HG02763 (cell line): Measurements from ENCODE around the gene APOD.

Source experiments
- ATAC-seq: cut with Tn5 transposase; IDR thresholded peaks from one replicate; pipeline ENCODE4 v1.9.1; 2021; ENCODE audit warnings: mild to moderate bottlenecking, moderate library complexity; ENCODE audit not compliant: unreplicated experiment

The APOD gene

DNA sequence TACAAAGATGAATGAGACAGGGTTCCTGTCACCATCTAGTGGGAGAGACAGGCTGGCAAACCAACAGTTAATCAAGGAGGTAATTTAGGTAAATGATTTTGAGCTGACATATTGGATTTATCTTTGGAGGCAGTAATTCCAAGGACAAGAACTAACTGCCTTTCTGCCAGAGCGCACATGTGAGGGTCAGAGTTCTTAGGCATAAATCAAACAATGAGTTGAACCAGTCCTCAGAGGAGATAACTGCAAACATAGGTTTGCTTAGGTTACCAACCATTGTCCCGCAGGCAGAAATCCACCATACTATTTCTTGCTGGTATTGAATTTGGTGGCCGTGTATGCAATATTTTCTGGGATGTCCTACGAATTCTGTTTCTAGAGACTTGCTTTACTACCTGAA lies 26.4 kb downstream of the APOD start:
- no peak for ATAC-seq

DNA sequence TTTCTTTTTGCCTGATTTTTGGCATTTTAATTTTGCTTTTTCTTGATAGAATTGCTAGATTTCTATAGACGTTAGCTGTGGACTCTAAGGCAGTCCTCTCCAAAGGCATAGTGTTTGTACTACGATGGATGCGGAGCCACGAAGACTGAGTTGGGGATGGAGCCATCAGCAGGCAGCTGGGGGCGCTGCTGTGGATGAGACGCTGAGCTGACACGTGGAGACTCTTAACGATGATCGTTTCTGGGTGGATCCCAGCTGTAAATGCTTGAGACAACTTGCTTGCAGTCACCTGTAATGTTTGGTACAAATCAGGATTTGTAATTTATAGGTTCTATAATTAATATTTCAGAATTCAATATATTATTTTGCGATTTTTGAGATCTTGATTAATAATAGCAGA lies 27.4 kb downstream of the APOD start:
- ATAC-seq = no peak

DNA sequence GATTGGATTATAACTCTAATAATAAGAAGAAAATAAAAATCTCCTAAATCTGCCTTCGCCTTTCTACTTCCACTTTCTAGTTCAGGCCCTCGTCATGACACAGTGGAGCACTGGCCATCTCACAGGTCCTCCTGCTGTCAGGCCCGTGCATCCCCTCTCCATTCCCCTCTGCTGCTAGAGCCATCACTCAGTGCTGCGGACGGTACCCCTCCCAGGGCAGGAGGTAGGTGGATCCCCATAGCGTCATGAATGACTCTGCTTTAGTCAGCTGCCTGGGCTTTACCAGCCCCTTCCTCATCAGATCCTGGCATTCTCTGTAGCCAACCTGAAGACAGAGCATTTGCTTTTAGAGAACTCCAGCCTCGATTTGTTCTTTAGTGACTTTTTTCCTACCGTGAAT lies 28.6 kb downstream of the APOD start:
- ATAC-seq = no peak

DNA sequence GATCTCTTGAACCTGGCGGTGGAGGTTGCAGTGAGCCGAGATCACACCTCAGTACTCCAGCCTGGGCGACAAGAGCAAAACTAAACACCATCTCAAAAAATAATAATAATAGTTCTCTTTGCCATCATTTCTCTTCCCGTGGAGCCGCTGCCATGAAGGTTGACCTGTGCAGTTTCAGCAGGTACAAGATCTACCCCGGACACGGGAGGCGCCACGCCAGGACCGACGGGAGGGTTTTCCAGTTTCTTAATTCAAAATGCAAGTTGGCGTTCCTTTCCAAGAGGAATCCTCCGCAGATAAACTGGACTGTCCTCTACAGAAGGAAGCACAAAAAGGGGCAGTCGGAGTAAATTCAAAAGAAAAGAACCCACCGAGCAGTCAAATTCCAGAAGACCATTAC lies 29.3 kb downstream of the APOD start:
- no peak for ATAC-seq

DNA sequence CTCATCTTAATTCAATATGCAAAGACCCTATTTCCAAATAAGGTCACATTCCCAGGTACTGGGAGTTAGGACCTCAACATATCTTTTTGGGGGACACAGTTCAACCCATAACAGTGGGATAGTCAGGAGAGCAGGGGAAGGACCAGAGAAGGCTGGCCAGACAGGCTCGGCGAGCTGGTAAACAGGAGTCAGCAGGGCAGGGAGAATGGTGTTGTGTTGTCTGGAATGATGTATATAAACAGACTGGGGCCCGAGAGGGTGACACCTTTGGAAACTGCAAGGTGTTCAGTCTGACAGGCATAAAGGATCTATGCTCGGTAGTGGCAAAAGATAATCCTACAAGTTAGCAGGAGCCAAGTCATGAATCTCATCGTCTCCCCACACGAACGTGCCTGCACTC lies 30.5 kb downstream of the APOD start:
- no peak for ATAC-seq

DNA sequence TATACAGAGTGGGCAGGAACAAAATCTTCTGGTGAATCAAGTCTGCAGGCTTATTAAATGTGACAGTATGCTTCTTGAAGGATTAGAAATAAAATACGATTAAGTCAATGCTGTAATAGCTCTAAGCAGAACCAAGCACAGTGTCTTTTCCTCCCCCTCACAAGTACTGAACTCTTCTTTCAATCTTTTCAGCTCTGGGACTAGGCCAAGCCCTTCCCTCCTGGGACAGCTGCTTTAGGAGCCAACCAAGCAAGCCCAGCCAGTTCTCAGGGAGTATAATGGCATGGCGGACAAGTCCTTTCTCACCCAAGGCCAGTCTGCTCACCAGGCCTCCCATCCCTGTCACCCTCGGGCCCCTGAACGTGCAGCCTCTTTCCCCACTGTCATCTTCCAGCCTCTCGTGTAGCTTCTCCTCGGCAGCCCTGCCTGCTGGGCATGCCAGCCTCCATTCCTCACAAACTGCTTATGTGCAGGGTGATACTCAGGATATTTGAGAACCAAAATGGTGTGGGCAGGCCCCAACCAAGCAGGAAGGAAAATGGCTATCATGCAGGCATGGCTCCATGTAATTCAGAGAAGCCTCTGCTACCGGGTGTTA lies 32.3 kb downstream of the APOD start:
- ATAC-seq = no peak

DNA sequence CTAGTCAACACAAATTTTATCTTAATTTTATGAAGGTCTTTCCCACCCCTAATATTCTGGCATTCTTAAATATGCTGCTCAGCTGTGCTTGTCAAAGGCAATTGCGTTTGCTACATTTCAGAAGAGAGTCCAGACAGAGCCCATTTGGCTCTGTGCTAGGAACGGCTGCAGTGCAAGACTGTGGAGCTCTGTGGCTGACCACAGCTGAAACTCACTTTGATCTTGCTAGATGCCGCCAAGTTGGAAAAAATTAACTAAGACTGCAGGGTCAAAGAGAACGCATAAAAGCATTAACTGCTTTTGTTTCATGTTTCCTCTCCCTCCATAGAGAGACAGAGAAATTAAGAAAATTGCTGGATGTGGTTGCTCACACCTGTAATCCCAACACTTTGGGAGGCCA lies 33.0 kb downstream of the APOD start:
- peak; percentile 39 for ATAC-seq

DNA sequence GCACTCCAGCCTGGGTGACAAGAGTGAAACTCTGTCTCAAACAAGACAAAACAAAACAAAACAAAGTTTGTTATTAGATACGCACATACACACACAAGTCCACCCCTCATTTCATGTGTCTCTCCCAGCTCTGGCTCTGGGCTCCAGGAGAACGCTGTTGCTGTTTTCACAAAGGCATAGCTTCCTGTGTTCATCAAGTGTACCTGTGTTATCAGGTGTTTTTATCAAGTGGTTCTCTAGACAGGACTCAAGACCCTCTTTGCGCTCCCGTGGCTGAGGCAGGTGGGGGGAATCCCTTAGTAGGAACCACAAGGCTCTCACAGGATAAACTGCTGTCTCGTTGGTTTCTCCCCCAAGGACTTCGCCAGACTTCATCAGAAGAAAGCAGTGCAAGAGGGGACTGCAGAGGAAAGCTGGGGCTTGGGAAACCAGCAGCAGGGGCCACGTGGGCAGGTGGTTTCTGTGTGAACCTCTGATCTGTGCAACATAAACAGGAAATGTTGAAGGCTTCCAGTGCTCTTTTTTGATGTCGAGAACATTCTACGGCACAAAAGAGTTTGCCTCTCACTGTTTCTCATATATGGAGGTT lies 33.7 kb downstream of the APOD start:
- peak; percentile 69 for ATAC-seq

DNA sequence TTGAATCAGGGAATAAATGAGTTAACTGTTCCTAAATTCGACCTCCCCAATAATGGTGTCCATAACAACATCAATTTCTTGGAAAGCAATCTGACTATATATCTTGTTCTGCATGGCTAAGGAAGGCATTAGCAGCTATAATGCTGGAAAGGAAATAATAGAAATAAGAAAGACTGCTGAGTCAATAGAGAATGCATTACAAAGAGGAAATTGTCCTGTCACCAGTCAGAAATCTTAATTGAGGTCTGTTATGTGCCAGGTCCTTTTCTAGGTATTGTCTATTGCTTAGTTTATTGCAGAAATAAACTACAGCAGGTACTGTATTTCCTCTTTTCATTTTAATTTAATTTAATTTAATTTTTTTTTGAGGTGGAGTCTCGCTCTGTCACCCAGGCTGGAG lies 34.8 kb downstream of the APOD start:
- no peak for ATAC-seq

DNA sequence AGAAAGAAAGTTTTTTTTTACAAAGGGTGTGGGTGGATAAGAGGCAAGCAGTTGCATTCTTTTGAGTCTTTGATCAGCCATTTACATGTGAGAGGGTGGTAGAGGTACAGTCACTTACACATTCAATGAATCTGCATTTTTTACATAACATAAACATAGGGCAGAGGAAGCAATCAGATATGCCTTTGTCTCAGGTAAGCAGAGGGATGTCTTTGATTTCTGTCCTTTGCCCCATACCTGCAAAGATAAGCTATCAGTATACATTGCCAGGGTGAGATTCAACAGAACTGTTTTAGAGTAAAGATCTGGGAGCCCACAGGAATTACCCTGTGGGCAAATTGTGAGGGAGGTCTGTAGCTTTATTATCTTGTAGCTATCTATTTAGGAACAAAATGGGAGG lies 35.2 kb downstream of the APOD start:
- ATAC-seq = no peak

DNA sequence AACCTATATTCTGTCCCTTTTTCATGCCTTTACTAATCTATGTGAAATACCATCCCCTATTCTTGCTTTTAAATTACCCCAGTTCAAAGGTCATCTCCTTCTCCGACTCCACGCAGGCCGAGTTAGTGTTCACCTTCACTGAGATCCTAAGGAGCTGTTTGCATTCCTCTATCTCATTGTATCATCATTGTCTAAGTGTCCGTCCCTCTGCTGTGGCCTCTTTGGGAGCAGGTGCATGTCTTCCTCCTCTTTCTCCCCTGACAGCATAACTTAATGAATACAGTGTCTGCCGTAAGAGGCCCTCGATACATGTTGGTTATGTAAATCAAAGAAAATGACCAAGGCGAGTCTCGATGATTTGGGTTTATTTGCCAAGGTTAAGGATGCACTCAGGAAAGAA lies 35.7 kb downstream of the APOD start:
- no peak for ATAC-seq

DNA sequence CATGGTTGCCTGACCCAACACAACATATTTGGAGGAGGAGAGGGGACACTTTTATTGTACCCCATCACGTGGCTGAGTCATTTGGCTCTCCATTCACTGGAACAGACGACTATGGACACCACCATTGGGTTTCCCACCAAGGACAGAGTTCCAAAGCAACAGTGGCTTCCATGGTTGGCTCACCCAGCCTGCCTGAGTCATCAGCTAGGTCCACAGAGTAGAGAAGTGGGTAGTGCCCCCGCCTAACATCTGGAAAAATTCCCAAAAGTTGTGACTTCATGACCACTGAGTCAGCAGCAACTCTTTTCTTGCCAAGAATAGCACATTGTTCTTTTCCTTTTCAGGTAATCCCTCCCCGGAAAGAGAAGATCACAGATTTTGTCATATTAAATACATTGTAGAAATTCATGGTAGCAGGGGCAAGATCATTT lies 37.6 kb downstream of the APOD start:
- no peak for ATAC-seq

DNA sequence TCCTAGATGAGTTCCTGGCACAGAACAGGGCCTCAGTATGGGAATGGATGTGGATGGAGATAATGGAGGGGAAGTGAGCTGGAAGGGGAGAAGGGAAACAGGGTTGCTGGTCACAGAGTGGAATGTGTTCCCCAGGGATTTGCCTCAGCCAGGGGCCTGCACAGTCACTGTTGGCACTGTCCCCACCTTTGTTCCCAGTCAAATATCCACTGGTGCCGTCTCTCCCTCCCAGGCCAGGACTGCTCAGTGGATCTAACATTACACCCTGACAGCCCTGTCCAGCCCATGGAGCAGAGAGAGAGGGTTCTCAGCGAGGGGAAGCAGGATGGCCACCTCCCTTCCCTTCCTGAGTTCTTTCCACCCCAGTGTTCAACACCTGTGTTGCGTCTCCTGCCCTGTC lies 39.1 kb downstream of the APOD start:
- no peak for ATAC-seq

DNA sequence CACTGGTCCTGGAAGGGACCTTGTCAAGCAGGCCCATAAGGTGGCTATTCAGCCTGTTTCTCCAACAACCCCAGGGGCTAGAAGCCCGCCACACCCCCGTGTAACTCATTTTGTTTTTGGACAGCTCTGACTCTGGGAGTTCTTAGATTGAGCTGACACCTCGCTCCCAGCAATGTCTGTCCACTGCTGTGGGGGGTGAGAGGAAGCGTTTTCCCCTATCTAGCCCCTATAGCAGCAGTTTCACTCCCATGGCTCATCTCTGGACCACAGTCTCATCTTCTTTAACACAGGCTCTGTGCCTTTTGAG lies 39.6 kb downstream of the APOD start:
- ATAC-seq = no peak

DNA sequence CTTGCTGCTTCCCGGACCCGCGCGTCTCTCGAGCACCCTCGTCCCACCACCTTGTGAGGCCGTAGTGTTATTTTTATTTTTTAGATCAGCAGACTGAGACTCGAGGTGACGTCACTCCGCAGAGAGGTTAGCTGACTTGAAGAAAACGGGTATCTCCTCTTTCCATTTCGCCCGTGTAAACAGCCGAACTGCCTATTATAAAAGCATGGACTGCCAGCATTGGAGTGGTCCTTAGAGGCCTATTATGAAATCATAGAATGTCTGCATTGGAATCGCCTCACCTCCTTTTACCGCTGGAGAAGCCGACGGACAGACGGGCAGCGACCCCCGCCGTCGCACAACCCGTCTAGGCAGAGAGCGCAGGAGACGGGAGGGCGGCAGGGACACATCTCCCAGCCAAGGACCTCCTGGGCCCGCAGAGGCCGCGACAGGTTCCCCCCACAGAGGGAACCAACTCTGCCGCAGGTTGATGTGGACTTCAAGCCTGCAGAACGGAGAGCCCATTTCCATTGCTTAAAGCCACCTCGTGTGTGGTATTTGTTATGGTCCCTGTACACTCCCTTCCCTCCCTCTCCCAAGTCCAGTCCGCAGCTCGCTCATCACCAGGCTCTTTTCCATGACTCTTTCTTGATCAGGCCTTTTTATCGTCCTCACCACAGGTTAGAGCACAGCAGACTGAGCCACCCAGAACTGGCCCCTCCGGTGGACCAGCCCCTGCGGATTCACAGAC lies 40.1 kb downstream of the APOD start:
- no peak for ATAC-seq

DNA sequence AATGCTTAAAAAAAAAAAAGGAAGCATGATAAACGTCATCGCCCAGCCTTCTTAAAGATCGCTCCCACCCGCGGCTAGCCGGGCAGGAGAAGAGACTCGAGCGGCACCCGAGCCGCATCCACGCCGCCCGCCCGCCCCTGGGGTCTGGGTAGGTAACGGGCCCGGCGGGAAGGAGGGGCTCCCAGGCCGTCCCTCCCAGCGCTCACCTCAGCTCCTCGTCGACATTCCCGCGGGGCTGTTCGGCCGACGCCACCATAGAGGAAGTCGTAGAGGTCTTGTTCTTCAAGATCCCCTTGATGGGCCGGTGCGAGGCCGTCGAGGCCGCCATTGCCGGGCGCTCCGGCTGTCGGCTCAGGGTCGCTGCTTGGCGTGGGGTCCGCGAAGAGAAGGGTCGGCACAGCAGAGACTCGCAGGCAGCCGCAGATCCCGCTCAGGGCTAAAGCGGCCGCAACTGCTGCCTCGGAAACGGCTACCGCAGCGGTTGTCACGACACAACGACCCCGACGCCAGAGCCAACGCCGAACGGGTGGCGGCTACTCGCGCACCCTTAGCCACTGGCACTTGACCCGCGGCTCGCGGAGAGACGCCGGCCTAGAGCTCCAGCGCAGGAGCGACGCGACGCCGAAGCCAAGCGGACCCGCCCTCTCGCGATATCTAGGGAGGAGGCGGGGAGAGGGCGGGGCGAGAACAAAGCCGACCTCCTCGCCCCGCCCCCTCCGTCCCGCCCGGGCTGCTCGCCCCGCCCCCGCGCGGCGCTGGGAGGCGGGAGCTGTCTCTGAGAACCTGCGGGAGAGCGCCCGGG lies 40.8 kb downstream of the APOD start, which contains the start of gene PPP1R2:
Gene PPP1R2, minus strand, starts transcription at position 628 of the 802 bp plus-strand sequence. Its CDS starts 300 bp downstream, at position 328.
- peak; percentile 74 for ATAC-seq

DNA sequence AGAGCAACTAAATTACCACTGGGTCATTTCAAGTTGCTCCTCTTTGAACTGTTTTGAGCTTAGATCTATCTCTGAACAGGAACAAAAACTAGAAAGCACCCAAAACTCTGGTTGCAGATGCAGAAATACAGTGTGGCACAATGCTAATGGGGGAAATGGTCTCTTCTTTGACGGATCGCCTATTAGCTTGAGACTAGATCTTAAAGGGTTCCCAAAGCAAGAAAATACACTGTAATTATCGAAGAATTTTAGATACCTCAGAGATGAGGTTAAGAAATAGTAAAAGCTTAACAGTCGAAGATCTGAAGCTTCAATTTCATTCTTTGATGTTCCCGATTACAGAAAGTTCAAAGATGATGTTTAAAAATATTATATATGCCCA lies 41.4 kb downstream of the APOD start:
- no peak for ATAC-seq

DNA sequence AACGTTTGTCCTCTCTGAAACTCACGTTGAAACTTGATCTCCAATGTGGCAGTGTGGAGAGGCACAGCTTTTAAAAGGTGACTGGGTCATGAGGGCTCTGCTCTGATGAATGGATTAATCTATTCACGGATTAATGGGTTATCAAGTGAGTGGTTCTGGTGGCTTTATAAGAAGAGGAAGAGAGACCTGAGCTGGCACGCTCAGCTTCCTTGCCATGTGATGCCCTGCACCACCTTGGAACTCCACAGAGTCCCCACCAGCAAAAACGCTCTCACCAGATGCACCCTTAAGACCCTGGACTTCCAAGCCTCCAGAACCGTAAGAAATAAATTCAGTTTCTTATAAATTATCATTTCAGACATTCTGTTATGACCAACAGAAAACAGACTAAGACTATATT lies 43.2 kb downstream of the APOD start:
- ATAC-seq = no peak

DNA sequence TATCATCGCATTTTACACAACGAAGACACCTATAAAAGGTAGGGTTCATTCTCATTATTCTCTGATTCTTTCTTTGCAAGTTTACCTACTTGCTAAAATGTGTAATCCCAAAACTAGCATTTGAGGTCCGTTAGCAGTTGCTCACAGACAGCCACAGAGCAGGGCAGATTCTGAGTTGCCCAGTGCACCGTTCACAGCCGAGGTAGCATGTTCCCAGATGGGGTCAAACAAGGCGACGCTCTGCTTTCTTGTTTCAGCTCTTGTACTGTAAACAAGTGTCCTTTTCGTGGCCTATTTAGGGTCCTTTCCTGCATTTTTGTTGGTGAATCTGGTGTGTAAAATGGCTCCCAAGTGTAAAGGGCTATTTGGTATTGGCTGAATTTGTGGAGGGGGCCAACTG lies 43.7 kb downstream of the APOD start:
- ATAC-seq = no peak

DNA sequence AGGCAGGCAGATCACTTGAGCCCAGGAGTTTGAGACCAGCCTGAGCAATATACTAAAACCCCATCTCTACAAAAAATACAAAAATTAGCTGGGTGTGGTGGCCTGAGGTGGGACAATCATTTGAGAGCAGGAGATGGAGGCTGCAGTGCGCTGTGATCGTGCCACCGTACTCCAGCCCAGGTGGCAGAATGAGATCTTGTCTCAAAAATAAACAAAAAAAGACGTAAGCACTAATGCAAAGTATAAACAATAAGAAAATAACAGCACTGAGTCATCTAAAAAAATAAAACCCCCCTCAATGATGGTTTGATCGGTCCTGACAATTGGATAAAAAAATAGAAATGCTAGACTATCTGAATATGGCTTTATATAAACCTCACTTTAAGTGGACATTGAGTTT lies 44.3 kb downstream of the APOD start:
- ATAC-seq = no peak

DNA sequence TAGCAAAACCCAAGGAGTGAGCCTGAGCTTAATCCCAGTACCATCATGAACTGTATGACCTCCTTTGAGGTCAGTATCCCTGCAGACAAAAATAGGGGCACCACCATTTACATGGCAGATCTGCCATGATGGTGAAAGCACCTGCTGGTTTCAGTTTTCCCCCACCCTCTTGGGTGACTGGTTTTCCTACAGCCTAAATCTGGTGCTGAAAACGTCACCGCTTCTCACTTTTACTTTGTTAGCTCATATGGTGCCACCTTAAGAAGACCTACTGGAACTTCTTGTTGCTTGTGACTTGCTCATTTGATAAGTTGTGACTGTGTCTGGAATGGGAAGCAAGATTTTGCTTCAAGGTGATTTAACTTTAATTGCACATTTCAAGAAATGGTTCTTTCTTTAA lies 45.7 kb downstream of the APOD start:
- peak; percentile 67 for ATAC-seq

DNA sequence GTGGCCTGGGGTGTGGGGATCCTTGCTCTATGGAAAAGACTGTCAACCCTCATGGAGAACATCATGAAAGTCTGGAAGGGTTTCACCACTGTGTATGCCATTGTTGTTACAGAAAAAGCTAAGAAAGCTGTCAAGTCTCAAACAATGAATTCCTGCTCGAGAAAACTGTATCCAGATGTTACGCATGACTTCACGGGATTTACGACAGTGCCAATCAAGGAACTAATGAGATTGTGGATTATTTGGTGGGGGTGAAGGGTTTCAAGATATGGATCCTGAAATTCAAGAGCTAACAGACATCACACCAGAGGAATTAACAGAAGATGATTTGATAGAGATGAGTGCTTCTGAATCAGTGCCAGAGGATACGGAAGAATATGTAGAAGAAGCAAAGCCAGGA lies 48.4 kb downstream of the APOD start:
- ATAC-seq = no peak
